Mesothelial cell of epicardium (in vitro differentiated cells): ENCODE results near the gene ASB1. TPM values are rescaled to one million over a fixed set of nuclear protein-coding genes. Genes with fewer than 3 reads are reported as not detected.

Experiments
- DNase-seq, 2 experiments: peaks; one replicate each; pipeline ENCODE4 v3.0.0; 2021; ENCODE audit warnings: low spot score in 2 of 2; ENCODE audit not compliant: unreplicated experiment in 2 of 2
- H3K27ac Mint-ChIP-seq: 2 replicates; pipeline ENCODE4 v1.8.0; 2021; ENCODE audit warnings: mixed read lengths
- H3K27me3 Mint-ChIP-seq: 2 replicates; pipeline ENCODE4 v1.8.0; 2021; ENCODE audit warnings: low read depth, mixed read lengths
- H3K36me3 Mint-ChIP-seq: 2 replicates; pipeline ENCODE4 v1.8.0; 2021; ENCODE audit warnings: mixed read lengths
- H3K4me1 Mint-ChIP-seq: 2 replicates; pipeline ENCODE4 v1.8.0; 2021; ENCODE audit warnings: mixed read lengths
- H3K4me3 Mint-ChIP-seq: 2 replicates; pipeline ENCODE4 v1.8.0; 2021; ENCODE audit warnings: mild to moderate bottlenecking, moderate library complexity, mixed read lengths
- H3K9me3 Mint-ChIP-seq: 2 replicates; pipeline ENCODE4 v1.8.0; 2021; ENCODE audit warnings: mixed read lengths
- total RNA-seq: library from RNA; stranded (reverse); gene quantifications from 3 replicates; pipeline ENCODE4 v1.2.1, GENCODE V29; 2021
- TF ChIP-seq, protein P1 (sequence below): fragments of 200-600 bp; sonication (generic); IDR thresholded peaks from one replicate; pipeline ENCODE4 v1.5.0; 2021; ENCODE audit warnings: antibody characterized with exemption; ENCODE audit not compliant: unreplicated experiment

Gene ASB1
- total RNA-seq, 1 donor from 2014 or later = 33.2 TPM

GRCh38 chr2:238381341-238382115 lies 45.2 kb upstream of the ASB1 start:
- H3K27ac Mint-ChIP-seq = no peak overlapping the region
- TF ChIP-seq, protein P1, sequence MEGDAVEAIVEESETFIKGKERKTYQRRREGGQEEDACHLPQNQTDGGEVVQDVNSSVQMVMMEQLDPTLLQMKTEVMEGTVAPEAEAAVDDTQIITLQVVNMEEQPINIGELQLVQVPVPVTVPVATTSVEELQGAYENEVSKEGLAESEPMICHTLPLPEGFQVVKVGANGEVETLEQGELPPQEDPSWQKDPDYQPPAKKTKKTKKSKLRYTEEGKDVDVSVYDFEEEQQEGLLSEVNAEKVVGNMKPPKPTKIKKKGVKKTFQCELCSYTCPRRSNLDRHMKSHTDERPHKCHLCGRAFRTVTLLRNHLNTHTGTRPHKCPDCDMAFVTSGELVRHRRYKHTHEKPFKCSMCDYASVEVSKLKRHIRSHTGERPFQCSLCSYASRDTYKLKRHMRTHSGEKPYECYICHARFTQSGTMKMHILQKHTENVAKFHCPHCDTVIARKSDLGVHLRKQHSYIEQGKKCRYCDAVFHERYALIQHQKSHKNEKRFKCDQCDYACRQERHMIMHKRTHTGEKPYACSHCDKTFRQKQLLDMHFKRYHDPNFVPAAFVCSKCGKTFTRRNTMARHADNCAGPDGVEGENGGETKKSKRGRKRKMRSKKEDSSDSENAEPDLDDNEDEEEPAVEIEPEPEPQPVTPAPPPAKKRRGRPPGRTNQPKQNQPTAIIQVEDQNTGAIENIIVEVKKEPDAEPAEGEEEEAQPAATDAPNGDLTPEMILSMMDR = no peak
- H3K4me1 Mint-ChIP-seq = peaks cover 9% of the 10 kb centered on the region
- peaks cover 18% of the 10 kb centered on the region for H3K27me3 Mint-ChIP-seq
- no peak overlapping the region for H3K4me3 Mint-ChIP-seq
- peaks cover 14% of the 10 kb centered on the region for H3K9me3 Mint-ChIP-seq
- no peak for DNase-seq
- peaks cover 28% of the 10 kb centered on the region for H3K36me3 Mint-ChIP-seq

- peaks cover 14% of the 10 kb centered on the region for H3K9me3 Mint-ChIP-seq
- TF ChIP-seq, protein P1 = no peak
- peaks cover 9% of the 10 kb centered on the region for H3K4me1 Mint-ChIP-seq
- H3K27ac Mint-ChIP-seq = no peak overlapping the region
- no peak overlapping the region for H3K4me3 Mint-ChIP-seq
- peaks cover 22% of the 10 kb centered on the region for H3K27me3 Mint-ChIP-seq
- H3K36me3 Mint-ChIP-seq = peaks cover 29% of the 10 kb centered on the region
- no peak for DNase-seq
Observed at GRCh38 chr2:238382381-238382781, 44.3 kb upstream of the ASB1 start.

DNA sequence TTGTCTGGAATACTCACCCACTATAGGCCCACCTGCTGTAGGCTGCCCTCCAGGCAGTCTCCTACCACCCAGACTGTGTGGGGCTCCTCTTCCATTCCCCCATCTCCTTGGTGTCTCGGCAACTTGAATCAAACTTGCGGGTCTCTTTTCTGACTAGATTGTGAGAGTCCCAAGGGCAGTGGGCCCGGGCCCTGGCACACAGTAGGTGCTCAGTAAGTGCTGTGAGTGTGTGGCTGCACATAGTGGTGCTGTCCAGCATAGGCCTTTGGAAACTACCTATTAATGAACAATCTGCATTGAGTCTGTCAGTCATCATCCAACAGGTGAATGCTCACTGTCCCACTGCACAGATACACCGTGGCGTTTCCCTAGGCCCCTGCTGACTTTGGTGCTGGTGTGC lies 43.6 kb upstream of the ASB1 start:
- Mint-ChIP-seq H3K36me3 (peaks cover 33% of the 10 kb centered on the region), H3K27me3 (peaks cover 26% of the 10 kb centered on the region), H3K27ac (no peak overlapping the region), H3K4me1 (peaks cover 9% of the 10 kb centered on the region), H3K4me3 (no peak overlapping the region), H3K9me3 (peaks cover 14% of the 10 kb centered on the region)
- TF ChIP-seq, protein P1 = no peak
- DNase-seq = no peak

GRCh38 chr2:238383743-238384380 lies 42.9 kb upstream of the ASB1 start:
- H3K9me3 Mint-ChIP-seq = peaks cover 14% of the 10 kb centered on the region
- H3K27ac Mint-ChIP-seq = no peak overlapping the region
- H3K27me3 Mint-ChIP-seq = peaks cover 26% of the 10 kb centered on the region
- H3K4me1 Mint-ChIP-seq = peaks cover 9% of the 10 kb centered on the region
- H3K36me3 Mint-ChIP-seq = peaks cover 33% of the 10 kb centered on the region
- H3K4me3 Mint-ChIP-seq = no peak overlapping the region
- DNase-seq = no peak
- TF ChIP-seq, protein P1 = no peak

DNA sequence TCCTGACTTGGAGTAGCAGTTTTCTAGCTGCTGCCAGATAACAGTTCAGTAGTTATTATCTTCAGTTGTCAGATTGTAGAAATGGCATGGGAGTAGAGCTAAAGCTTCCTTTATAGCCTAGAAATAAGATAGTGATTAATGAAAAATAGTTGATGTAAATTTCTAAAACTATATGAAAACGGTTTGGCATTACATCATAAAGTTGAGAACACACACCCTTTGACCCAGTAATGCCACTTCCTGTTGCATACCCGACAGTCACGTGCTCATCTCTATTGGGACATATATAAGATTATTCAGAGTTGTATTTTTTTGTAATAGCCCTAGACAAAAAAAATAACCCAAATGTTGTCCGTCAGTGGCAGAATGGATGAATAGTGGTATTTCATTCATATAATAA lies 39.4 kb upstream of the ASB1 start:
- TF ChIP-seq, protein P1 = no peak
- H3K27ac Mint-ChIP-seq = no peak overlapping the region
- H3K4me1 Mint-ChIP-seq = peaks cover 10% of the 10 kb centered on the region
- H3K27me3 Mint-ChIP-seq = peaks cover 36% of the 10 kb centered on the region
- no peak overlapping the region for H3K4me3 Mint-ChIP-seq
- peaks cover 25% of the 10 kb centered on the region for H3K36me3 Mint-ChIP-seq
- no peak for DNase-seq
- peaks cover 14% of the 10 kb centered on the region for H3K9me3 Mint-ChIP-seq
